Erythroblast (primary cell): ENCODE measurements around the gene THUMPD1.
"Not testable (repeated sequence)": the region's sequence is repeated elsewhere in the genome, so short reads cannot be mapped to it uniquely, and the experiment has no call there.

Experiments used
- DNase-seq, 2 experiments: peaks; one replicate each; lab custom pipeline; 2025; lab: John Stamatoyannopoulos, UW
- GATA1 ChIP-seq: IDR thresholded peaks from 2 replicates; pipeline ENCODE4 v1.6.1; 2011; ENCODE audit warnings: low read depth, mild to moderate bottlenecking, control low read depth, low read length, moderate library complexity
- POLR2A ChIP-seq: IDR thresholded peaks from 2 replicates; pipeline ENCODE4 v1.6.1; 2011; ENCODE audit warnings: mild to moderate bottlenecking, low read length

Gene THUMPD1

DNA sequence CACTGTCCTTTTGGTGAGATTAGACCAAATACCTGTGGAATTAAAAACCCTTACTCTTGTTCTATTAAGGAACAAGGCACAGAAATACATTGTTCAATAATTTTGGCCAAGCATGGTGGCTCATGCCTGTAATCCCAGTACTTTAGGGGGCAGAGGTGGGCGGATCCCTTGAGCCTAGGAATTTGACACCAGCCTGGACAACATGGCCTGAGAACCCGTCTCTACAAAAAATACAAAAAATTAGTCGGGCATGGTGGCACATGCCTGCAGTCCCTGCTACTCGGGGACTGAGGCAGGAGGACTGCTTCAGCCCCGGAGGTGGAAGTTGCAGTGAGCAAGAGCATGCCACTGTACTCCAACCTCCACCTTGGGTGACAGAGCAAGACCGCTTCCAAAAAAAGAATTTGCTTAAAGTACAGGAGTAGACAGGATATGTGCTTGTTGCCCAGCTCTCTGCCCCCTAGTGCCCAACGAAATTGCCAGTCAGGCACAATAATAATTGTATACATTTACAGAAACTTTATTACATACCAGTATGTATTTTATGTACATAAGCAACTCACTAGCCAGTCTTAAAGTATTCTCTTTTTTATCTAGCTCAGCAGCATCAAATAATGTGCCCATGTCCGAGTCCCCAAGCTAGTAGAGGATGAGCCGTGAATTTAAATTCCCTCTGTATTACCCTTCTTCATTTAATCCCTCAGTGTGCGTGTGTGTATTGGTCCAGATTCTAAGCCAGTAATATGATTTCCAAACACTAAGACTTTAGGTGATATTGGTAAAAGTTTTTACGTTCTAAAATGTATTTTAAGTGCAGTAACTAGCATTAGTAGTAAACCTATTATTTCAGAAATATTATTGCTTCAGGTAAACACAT is 1.4 kb downstream of the THUMPD1 start:
- TF ChIP-seq POLR2A, result no peak
- TF ChIP-seq GATA1, result no peak
- DNase-seq, result peak; percentile 20 to 53

- peak in 1 of 2 experiments; percentile 56 for DNase-seq
These were observed 6.1 kb downstream of the THUMPD1 start for GRCh38 chr16:20735490-20735889.

DNA sequence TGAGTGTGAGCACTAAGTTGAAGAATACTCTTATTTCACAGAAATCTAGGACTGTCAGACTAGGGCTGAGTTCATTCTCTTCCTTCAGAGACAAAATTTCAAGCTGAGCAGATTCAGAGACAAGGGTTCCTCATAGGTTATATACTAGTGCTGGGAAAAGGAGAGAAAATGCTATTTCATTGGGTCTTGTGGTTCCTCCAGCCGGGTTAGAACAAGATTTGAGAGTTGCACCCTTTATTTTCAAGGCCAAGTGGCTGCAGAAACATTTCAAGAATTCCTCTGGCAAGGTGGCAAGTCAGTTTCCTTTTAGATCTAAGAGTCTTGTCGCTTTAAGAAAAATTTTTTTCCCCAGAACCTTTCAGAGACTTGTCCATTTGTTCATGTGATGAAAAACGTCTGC is 6.8 kb downstream of the THUMPD1 start:
- TF ChIP-seq POLR2A (no peak), GATA1 (no peak)
- DNase-seq, result no peak

More at GRCh38 chr16:20735490-20735889, 6.1 kb downstream of the THUMPD1 start:
- no peak for TF ChIP-seq POLR2A
- TF ChIP-seq GATA1, result no peak

GRCh38 chr16:20734056-20734455 is 7.6 kb downstream of the THUMPD1 start:
- no peak for DNase-seq
- TF ChIP-seq POLR2A, result peak; percentile 33
- TF ChIP-seq GATA1, result no peak

DNA sequence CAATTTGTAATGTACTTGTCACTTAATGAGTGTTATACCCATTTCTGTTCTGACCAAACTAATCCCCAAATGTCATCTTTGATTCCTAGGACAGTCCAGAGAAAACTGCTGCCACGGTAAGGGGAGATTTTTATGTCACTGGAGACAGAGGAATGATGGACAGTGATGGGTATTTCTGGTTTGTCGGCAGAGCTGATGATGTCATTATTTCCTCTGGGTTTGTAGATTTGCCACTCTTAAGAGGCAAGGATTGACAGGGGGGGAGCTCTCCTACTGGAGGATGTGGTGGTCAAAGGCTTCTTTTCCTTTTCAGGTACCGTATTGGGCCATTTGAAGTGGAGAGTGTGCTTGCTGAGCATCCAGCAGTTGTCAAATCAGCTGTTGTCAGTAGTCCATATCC is 12.5 kb downstream of the THUMPD1 start:
- no peak for DNase-seq
- TF ChIP-seq GATA1, result no peak
- TF ChIP-seq POLR2A, result no peak

- no peak for TF ChIP-seq POLR2A
- DNase-seq, result no peak
These were observed 14.4 kb downstream of the THUMPD1 start for GRCh38 chr16:20727181-20727580.

- DNase-seq, result no peak
- TF ChIP-seq GATA1, result no peak
- no peak for TF ChIP-seq POLR2A
These were observed 15.0 kb downstream of the THUMPD1 start for GRCh38 chr16:20726661-20727060.

- DNase-seq, result no peak
- TF ChIP-seq GATA1, result no peak
- no peak for TF ChIP-seq POLR2A
These were observed 21.4 kb downstream of the THUMPD1 start for GRCh38 chr16:20720251-20720650.

DNA sequence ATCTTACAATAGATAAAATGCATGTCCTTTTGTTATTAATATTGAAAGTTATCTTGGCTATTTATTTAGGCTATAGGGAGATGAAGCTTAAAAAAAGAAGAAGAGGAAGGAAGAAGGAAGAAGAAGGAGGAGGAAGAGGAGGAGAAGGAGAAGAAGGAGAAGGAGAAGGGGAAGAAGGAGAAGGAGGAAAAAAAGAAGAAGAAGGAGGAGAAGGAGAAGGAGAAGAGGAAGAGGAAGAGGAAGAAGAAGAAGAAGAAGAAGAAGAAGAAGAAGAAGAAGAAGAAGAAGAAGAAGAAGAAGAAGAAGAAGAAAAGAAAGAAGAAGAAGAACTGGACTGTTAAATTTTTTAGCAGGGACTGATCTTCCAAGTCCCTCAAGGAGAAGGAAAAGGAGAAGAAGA is 23.9 kb downstream of the THUMPD1 start:
- not testable (repeated sequence) for DNase-seq

GRCh38 chr16:20711277-20711911 is 30.2 kb downstream of the THUMPD1 start:
- no peak for DNase-seq
- no peak for TF ChIP-seq GATA1
- TF ChIP-seq POLR2A, result no peak

DNA sequence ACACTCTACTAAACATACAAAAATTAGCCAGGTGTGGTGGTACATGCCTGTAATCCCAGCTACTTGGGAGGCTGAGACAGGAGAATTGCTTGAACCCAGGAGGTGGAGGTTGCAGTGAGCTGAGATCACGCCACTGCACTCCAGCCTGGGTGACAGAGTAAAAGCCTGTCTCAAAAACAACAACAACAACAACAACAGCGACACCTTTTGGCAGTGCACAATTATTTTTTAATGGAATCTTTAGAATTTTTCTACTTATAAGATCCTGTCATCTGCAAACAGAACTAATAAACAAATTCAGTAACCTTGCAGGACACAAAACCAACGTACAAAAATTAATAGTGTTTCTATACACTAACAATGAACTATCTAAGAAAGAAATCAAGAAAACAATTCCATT is 33.5 kb downstream of the THUMPD1 start:
- DNase-seq, result peak; percentile 62 to 74

GRCh38 chr16:20707461-20707860 is 34.2 kb downstream of the THUMPD1 start:
- TF ChIP-seq GATA1 (no peak), POLR2A (no peak)
- no peak for DNase-seq

- not testable (repeated sequence) for DNase-seq
These were observed 35.6 kb downstream of the THUMPD1 start for GRCh38 chr16:20705972-20706371.

GRCh38 chr16:20704281-20704680 is 37.3 kb downstream of the THUMPD1 start:
- TF ChIP-seq POLR2A, result no peak
- no peak for TF ChIP-seq GATA1
- no peak for DNase-seq

DNA sequence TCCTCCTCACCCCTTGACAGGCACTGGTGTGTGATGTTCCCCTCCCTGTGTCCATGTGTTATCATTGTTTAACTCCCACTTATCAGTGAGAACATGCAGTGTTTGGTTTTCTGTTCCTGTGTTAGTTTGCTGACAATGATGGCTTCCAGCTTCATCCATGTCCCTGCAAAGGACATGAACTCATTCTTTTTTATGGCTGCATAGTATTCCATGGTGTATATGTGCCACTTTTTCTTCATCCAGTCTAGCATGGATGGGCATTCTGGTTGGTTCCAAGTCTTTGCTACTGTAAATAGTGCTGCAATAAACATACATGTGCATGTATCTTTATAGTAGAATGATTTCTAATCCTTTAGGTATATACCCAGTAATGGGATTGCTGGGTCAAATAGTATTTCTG is 39.9 kb downstream of the THUMPD1 start:
- peak in 1 of 2 experiments; percentile 22 for DNase-seq

GRCh38 chr16:20696618-20697017 is 45.0 kb downstream of the THUMPD1 start:
- DNase-seq, result no peak
- TF ChIP-seq GATA1 (no peak), POLR2A (no peak)
